ENCODE measurements around the gene SBK1.
"Not testable (repeated sequence)": the region's sequence is repeated elsewhere in the genome, so short reads cannot be mapped to it uniquely, and the experiment has no call there.

Gene SBK1

DNA sequence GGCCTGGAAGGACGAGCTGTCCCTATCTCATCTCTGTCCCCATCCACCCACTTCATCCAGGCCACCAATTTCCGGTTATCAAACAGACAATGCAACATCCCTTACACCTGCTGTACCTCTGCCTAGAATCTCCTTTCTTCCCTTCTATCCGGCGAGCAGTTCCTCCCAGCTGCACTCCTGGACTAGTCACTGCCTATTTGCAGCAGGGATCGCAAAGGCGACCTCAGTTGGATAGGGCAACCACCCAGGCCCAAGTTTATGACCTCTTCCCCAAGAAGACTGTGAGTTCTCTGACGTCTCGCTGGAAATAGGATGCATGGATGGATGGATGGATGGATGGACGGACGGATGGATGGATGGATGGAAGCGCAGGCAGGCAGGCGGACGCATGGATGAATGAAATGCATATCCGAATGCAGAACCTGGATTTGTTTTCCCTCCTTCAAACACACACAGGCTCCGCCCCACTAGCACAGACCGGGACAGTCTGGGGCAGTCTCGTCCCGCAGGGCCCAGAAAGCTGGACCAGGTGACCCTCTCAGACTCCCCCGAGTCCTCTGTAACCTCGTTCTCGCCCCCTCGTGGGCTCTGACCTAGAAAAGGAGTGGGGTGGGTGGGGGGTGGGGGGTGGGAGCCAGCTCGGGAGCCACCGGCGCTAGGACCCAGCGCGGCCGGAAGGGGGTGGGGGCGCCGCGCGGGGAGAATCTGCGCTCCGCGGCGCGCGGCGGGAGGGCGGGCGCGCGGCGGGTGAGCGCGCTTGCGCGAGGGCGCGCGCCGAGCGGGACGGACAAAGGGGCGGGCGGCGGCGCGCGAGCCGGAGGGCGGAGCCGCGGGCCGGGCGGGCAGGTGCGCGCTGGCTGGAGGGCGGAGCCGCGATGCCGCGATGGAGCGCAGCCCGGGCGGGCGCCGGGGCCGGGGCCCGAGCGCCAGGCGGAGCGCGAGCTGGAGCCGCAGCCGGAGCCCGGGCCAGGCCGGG lies at the start of gene SBK1:
SBK1 (plus strand) TSS at position 875 of the 976 bp plus-strand sequence. CDS start 24,867 bp downstream, outside the sequence.
- peak; percentile 74 for DNase-seq (ENCODE audit: low read depth)

DNA sequence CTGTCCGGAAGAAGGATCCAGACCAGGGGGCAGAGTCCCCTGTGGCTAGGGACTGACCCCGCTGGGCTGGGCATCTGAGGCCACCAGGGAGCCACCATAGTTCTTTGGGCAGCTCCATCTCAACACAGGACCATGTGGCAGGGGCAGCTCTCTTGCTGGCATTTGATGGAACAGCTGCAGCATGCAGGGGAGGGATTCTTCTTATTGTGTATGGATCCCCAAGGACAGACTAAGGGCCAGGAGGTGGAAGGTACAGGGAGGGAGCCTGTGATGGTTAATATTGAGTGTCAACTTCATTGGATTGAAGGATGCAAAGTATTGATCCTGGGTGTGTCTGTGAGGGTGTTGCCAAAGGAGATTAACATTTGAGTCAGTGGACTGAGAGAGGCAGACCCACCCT lies 42.8 kb upstream of the SBK1 start:
- DNase-seq (ENCODE audit: low read depth): not testable (repeated sequence)

DNA sequence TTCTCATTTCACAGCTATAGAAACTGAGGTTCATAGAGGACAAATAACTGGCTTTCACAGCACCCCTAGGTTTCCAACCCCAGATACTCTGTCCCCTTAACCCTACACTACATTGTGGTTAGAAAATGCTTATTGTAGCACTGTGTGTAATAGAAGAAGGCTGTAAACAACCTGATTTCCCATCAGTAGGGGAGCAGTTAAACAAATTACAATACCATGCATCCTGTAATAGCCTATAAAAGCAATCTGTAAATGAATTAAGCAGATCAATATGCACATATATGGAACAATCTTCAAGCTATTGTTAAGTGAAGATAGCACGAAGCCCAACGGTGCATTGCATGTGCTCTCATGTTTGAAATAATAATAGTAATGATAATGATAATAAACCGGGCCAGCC lies 41.3 kb upstream of the SBK1 start:
- DNase-seq (ENCODE audit: low read depth): no peak

DNA sequence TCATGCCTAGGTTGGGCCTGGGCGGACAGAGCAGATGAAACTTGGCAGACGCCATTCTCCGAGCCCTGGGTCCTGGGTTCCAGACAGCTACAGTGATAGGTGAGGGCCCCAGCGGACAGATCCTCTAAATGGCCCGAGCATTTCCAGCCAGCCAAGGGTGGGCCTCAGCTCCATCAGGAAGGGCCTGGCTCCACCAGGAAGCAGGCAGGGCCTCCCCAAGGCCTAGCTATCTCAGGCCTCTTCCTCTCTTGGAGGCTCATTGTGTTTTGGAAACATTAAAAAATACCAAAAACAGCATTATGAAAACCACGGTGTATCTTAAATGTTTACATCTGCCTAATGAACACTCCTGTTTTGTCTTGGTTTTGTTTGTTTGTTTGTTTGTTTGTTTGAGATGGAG lies 38.2 kb upstream of the SBK1 start:
- DNase-seq (ENCODE audit: low read depth): no peak

DNA sequence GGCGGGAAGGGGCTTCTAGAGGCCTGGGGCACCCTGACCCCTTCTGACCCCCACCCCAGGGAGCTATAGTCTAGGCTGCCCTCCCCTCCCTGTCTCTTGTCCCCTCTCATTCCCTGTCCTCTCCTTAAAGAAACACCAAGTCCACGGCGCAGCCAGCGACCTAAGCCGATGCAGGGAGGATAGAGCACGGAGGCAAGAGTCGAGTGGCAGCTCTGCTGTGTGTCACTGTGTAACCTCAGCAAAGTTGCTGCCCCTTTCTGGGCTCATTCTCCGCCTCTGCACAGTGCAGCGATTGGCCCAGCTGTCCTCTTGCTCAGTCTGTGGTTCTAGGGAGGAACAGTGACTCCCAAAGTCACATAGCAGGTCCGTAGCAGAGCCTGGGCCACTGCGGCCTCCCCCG lies 36.5 kb upstream of the SBK1 start:
- DNase-seq (ENCODE audit: low read depth): no peak

DNA sequence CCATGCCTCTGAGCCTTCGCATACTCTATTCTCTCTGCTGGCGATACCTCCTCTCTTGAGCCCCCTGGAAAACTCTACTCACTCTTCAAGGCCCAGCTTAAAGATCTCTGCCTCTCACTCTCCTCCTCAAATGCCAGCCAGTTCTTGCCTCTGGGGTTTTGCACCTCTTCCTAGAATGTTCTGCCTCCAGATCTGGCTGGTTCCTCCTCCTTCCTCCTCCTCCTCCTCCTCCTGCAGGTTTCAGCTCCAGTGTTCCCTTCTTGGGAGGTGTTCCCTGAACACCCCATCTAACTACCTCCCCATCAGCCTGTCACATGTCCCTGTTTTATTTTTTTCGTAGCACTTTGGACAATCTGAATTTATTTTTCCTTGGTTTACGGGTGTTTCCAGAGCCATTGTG lies 35.1 kb upstream of the SBK1 start:
- DNase-seq (ENCODE audit: low read depth): no peak

DNA sequence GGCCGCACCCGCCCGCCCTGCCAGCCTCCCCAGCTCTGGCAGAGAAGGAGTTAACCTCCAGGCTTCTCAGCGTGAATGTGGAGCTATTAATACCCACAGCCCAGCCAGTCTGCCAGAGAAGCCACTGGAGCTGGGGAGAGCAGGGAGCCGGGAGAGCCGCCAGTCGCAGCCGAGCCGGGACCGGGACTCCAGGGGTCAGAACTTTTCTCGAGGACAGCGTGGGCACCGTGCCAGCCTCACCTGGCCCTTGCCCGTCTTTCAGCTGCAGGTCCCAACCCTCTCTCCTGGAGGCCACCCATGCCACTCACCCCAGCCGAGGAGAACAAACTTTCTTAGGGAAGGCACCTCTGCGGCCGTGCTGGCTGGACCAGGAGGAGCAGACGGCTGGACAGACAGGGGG lies 33.8 kb upstream of the SBK1 start:
- no peak for DNase-seq (ENCODE audit: low read depth)

DNA sequence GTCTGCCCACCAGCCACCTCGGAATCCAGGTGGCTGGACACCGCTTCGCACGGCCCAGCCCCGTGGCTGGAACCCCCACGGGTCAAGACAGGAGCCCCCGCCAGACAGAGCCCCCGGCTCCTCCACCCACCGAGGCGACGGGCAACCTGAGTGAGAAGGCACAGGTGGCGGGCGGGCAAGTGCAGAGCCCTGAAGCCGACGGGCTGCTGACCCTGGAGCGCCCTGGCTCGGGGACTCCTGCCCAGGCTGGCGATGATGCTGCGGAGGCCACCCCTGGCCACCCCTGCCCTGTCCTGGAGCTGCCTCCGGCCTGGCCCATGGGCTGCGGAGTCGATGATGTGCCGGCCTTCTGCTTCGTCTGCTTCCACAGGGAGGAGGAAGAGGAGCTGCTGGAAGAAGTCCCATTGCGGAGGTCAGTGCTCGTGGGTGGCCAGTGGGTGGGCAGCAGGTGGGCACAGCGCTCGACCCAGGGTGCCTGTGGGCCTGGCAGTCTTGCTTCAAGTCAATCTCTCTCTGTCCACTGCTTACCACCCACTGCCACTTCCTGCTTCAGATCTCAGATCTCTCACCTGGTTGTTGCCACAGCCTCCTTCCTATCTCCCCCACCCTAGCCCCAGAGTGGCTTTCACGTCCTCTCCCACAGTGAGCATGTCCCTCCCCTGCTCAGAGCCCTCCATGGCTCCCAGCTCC lies 33.1 kb upstream of the SBK1 start:
- DNase-seq (ENCODE audit: low read depth): no peak

DNA sequence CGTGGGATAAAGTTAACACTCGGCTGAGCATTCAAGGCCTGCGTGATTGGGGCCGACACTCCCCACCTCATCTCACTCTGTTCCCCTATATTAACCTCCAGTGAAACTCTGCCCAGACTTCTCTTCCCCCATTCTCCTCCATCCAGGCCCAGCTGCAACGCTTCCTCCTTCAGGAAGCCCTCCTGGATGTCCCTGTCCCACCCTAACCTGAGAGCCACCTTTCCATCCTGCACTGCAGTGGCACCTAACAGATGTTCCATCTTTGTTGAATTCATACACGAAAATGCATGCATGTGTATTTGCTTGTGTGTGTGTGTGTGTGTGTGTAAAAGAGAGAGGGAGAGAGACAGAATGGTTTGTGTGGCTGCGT lies 32.6 kb upstream of the SBK1 start:
- no peak for DNase-seq (ENCODE audit: low read depth)

DNA sequence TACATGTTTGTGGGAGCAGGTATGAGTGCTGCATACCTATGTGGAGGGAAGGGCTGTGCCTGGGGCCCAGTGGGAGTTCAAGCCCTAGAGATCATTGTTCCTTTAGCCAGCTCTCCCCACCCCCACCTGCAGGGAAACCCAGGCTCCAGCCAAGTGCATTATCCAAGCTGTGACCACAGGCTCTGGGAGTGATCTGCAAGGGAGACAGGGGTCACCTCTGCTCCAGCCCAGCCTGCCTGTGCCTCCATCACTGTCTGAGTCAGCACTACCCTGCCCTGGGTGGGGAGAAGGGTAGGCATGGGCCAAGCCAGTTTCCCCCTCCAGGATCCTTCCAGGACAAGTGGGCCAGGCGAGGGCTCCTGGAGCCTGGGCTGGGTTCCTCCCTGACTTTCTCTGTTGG lies 32.1 kb upstream of the SBK1 start:
- no peak for DNase-seq (ENCODE audit: low read depth)

DNA sequence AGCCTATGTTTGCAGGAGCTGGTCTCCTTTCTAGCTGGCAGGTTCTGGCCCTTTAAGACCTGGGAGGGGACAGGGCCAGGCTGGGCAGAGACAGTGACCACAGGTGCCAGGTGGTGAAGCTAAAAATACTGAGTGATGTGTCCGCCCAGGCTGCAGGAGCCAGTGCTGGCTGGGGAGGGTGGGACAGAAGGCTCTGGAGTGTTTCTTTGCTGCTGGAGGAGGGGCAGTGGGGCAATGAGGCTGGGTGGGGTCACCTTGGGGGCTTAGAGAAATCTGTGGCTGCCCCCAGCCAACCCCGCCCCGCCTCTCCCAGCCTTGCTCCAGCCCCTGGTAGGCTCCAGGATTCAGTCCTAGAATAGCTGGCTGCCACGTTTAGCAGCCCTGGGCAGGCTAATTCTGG lies 30.4 kb upstream of the SBK1 start:
- no peak for DNase-seq (ENCODE audit: low read depth)

DNA sequence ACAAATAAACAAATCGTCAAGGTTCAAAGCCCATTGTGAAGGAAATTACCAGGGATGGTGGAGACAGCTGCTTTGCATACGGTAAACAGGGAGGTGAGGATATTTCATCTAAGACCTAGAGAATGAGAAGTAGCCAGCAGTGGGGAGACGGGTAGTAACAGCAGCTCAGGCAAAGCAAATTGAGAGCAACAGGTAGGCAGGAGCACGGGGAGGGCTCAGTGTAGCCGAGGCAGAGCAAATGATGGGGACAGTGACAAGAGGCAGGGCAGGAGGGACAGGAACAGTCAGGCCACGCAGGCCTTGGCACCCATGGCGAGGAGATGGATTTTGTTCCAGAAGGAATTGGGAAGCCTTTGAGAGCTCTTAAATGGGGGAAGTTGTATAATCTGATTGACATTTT lies 29.0 kb upstream of the SBK1 start:
- no peak for DNase-seq (ENCODE audit: low read depth)

DNA sequence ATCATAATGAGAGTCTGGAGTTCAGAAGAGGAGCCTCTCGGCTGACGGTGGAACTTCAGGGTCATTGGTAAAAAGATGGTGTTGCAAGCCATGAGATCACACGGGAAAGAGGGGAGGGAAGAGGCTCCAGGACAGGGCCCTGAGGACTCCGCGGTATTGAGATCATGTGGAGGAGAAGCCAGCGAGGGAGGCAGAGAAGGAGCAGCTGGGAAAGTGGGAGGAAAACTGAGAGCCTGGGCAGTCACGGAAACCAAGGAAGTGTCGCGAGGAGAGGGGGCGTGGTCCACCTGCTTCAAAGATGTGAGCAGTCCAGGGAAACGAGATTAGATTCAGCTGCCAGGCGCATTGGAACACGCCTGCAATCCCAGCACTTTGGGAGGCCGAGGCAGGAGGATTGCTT lies 27.7 kb upstream of the SBK1 start:
- DNase-seq (ENCODE audit: low read depth): peak; percentile 26

DNA sequence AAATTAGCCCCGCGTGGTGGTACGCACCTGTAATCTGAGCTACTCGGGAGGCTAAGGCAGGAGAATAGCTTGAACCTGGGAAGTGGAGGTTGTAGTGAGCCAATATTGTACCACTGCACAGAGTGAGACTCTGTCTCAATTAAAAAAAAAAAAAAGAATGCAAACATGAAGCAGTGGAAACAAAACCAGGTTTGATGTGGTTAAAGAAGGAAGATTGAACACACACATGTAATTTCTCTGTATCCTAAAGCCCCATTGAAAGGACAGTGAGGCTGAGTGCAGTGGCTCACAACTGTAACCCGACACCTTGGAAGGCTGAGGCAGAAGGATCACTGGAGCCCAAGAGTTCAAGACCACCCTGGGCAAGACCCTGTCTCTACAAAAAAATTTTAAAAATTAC lies 26.5 kb upstream of the SBK1 start:
- DNase-seq (ENCODE audit: low read depth): no peak

DNA sequence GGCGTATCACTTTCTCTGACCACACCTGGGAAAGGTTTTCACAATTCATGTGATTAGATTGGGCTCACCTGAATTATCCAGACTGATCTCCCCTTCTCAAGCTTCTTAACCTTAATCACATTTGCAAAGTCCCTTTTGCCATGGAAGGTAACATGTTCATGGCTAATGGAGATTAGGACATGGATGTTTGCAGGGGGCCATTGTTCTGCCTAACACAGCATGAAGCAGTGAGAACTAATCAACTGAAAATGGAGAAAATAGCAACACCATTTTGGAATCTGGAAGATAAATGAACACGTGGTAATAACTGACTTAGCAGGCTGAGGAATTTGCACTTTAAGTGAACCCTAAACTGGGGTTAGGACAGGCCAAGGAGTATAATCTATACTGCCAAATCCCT lies 25.0 kb upstream of the SBK1 start:
- no peak for DNase-seq (ENCODE audit: low read depth)

DNA sequence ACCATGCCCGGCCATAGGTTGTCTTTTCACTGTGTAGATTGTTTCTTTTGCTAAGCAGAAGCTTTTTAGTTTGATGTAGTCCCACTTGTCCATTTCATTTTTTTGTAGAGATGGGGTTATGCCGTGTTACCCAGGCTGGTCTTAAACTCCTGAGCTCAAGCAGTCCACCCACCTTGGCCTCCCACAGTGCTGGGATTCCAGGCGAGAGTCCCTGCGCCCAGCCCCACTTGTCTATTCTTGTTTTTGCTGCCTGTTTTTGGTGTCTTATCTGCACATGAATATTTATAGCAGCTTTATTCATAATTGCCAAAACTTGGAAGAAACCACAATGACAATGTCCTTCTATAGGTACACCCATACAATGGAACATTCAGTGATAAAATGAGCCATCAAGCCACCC lies 18.8 kb upstream of the SBK1 start:
- DNase-seq (ENCODE audit: low read depth): no peak

DNA sequence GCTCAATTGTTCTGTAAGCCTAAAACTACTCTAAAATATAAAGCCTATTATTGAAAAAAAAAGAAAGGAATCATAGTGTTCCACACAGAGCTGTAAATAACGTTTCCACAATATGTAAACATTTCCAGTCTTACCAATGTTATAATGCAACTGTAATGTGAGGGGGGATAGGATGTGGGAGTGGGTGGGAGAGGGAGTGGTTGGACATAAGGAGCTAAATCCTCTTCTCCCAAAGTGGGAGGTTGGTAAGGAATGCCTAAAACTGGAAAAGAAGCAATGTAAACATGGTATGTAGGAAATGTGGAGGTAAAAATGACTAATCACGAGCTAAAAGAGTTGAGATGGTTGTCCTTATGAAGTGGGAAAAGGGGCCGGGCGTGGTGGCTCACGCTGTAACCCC lies 17.6 kb upstream of the SBK1 start:
- DNase-seq (ENCODE audit: low read depth): no peak

DNA sequence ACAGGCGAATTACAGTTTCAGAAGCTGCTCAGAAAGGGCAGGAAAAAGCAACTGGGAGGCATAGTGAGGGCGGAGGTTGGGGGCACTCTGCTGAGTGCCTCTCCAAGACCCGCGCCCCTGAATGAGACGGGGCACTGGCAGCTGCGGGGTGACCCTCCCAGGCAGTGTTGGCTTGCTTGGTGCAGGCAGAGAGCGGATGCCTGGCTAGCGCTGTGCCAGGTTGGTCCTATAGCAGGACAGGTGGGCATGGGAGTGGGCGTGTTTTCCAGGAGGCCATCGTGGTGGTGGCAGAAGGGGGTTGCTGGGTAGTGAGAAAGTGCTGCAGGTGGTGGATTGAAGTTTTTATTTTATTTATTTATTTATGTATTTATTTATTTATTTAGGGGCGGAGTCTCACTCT lies 16.0 kb upstream of the SBK1 start:
- no peak for DNase-seq (ENCODE audit: low read depth)

DNA sequence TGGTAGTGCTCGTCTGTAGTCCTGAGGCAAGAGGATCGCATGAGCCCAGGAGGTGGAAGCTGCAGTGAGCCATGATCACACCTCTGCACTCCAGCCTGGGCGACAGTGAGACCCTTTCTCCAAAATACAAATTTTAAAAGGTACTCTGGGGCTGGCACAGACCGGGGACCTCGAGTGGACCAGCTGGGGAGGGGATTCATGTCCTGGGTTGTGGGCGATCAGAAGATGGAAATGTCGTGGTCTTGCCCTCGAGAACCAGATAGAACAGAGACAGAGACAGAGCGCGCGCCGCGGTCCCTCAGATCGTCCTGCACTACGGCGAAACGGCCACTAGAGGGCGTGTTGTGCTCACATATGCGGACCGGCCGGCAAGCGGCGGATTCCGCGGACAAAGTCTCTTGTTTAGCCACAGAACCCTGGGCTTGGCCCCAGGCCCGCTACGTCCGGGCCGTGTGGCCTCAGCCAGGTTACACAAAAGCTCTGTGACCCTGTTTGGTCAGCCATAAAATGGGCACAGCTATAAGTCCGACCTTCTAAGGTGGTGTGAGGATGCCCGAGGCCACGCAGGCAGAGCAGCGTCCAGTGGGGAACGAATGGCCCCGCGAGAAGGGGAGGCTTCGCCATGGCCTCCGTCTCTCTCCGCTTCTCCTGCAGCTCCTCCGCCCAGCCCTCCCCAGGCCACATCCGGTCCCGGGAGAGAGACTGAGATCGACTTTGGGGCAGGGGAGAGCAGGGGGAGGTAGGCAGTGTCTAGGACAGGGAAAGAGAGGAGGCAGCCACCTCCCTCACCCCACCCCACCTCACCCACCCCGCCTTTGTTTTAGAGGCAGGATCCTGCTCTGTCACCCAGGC lies 14.6 kb upstream of the SBK1 start:
- peak; percentile 80 for DNase-seq (ENCODE audit: low read depth)

DNA sequence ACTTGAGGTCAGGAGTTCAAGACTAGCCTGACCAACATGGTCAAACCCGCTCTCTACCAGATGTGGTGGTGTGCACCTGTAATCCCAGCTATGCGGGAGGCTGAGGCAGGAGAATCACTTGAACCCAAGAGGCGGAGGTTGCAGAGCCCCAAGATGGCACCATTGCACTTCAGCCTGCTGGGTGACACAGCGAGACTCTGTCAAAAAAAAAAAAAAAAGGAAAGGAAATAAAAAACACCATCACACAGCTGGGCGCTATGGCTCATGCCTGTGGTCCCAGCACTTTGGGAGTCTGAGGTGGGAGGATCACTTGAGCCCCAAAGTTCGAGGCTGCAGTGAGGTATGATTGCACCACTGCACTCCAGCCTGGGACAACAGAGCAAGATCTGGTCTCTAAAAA lies 13.3 kb upstream of the SBK1 start:
- no peak for DNase-seq (ENCODE audit: low read depth)

DNA sequence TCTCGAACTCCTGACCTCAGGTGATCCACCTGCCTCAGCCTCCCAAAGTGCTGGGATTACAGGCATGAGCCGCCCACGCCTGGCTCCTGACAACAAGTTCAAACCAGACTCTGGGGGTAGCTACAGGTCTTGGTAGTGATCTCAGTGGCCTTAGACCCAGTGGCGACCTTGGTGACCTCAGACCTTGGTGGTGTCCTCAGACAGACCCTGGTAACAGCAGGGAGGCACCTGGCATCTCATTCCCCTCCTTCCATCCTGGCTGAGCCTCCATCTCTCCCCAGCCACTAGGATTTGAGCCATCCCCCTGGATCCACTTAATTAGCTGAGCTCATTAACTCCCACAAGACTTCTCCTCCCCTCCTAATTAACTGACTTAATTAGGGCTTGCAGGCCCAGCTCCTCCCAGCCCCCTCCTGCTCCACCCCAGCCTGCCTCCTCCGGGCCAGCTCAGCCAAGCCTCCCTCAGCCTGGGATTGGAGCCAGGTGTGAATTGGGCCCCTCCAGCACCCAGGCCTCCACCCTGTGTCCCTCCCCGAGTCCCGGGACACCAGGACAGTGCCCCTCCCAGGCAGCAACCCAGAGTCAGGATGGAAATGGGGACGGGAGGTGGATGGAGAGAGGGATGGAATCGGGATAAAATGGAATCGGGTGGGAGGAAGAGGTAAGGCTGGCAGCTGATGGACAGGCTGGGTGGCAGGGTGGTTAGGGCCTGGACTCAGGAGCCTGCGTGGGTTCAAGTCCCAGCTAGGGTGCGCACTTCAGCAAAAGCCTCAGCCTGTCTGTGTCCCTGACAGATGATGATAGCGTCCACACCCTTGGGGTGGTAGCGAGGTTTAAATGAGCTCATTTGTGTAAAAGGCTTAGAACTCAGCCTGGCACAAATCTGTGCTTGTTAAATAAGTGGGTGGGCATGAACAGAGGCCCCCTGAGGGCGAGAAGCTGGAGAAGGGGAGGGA lies 11.2 kb upstream of the SBK1 start:
- no peak for DNase-seq (ENCODE audit: low read depth)
